Liver (tissue), 3 donors: ENCODE data around the gene PITPNM1.

Source experiments
- ATF3 ChIP-seq: IDR thresholded peaks from 2 replicates; pipeline ENCODE4 v1.6.1; 2016; ENCODE audit warnings: antibody characterized with exemption
- CTCF ChIP-seq: fragments of 150-350 bp; IDR thresholded peaks from 2 replicates; pipeline ENCODE4 v1.5.1; 2017; ENCODE audit warnings: improper control_type of control experiment, low read depth, low read length; ENCODE audit not compliant: missing input control
- FOXA1 ChIP-seq: IDR thresholded peaks from 2 replicates; pipeline ENCODE4 v1.6.1; 2016; ENCODE audit warnings: antibody characterized with exemption
- GABPA ChIP-seq, 2 donors: IDR thresholded peaks in 1 of 2; conservative IDR thresholded peaks in 1 of 2; 2 replicates each; pipeline ENCODE4 v1.6.1; 2016; ENCODE audit warnings: antibody characterized with exemption in 2 of 2, mild to moderate bottlenecking in 1 of 2, moderate library complexity in 1 of 2
- HNF4A ChIP-seq, 2 donors: conservative IDR thresholded peaks; 2 replicates each; pipeline ENCODE4 v1.6.1; 2016; ENCODE audit warnings: antibody characterized with exemption in 2 of 2, mild to moderate bottlenecking in 2 of 2
- HNF4G ChIP-seq: IDR thresholded peaks from 2 replicates; pipeline ENCODE4 v1.6.1; 2016; ENCODE audit warnings: antibody characterized with exemption
- JUND ChIP-seq, 2 donors: IDR thresholded peaks; 2 replicates each; pipeline ENCODE4 v1.6.1; 2016; ENCODE audit warnings: antibody characterized with exemption in 2 of 2
- RAD21 ChIP-seq, 2 donors: IDR thresholded peaks; 2 replicates each; pipeline ENCODE4 v1.6.1; 2016; ENCODE audit warnings: antibody characterized with exemption in 2 of 2, mild to moderate bottlenecking in 2 of 2
- REST ChIP-seq: IDR thresholded peaks from 2 replicates; pipeline ENCODE4 v1.6.1; 2016; ENCODE audit warnings: antibody characterized with exemption, mild to moderate bottlenecking
- SP1 ChIP-seq: IDR thresholded peaks from 2 replicates; pipeline ENCODE4 v1.6.1; 2018; ENCODE audit warnings: antibody characterized with exemption, mild to moderate bottlenecking
- TAF1 ChIP-seq: conservative IDR thresholded peaks from 2 replicates; pipeline ENCODE4 v1.6.1; 2016; ENCODE audit warnings: antibody characterized with exemption, mild to moderate bottlenecking
- YY1 ChIP-seq: IDR thresholded peaks from 2 replicates; pipeline ENCODE4 v1.6.1; 2016; ENCODE audit warnings: antibody characterized with exemption, mild to moderate bottlenecking
- donor health status: healthy.
- donor health status: healthy.

- TF ChIP-seq CTCF, result peak; percentile 18
- TF ChIP-seq ATF3, result no peak
- TF ChIP-seq JUND (IDR thresholded peaks at IDR 0.05), result no peak
- TF ChIP-seq GABPA (IDR thresholded peaks at IDR 0.05 in 1 of 2, conservative IDR thresholded peaks at IDR 0.05 in 1 of 2), result peak in 1 of 2 donors; percentile 86
- peak; percentile 62 for TF ChIP-seq REST
- TF ChIP-seq RAD21 (IDR thresholded peaks at IDR 0.05), result peak in 1 of 2 donors; percentile 47
- peak; percentile 72 for TF ChIP-seq HNF4G
- peak; percentile 67 for TF ChIP-seq SP1
- TF ChIP-seq HNF4A (conservative IDR thresholded peaks at IDR 0.05), result peak in 1 of 2 donors; percentile 34
- no peak for TF ChIP-seq TAF1
- peak; percentile 100 for TF ChIP-seq YY1
- TF ChIP-seq FOXA1, result no peak
Measured at GRCh38 chr11:67482827-67483798, 22.1 kb downstream of the PITPNM1 start, which contains the start of gene AIP.
